RWPE1 (cell line): Measurements from ENCODE around the gene KRT74.

Source experiments
- CTCF ChIA-PET: fragments of 350-600 bp; sonication (Branson Sonifier 250); formaldehyde crosslinking; extraction: SDS; loops from one replicate; lab custom pipeline; 2021; lab: Yijun Ruan, JAX
- POLR2A ChIA-PET: fragments of 400-600 bp; formaldehyde crosslinking; extraction: SDS; loops from one replicate; lab custom pipeline; 2020; ENCODE audit warnings: antibody characterized with exemption; ENCODE audit not compliant: low non-redundant PET; lab: Yijun Ruan, JAX
- DNase-seq: peaks from one replicate; pipeline ENCODE4 v3.0.0; 2012; ENCODE audit warnings: low spot score
- H3K27ac ChIP-seq: fragments of 450-650 bp; 2 replicates; pipeline ENCODE4 v1.5.1; 2017
- TF ChIP-seq, protein P1 (sequence below): fragments of 450-650 bp; conservative IDR thresholded peaks from 2 replicates; pipeline ENCODE4 v1.5.1; 2017; ENCODE audit warnings: low read depth, mild to moderate bottlenecking

Gene KRT74

DNA sequence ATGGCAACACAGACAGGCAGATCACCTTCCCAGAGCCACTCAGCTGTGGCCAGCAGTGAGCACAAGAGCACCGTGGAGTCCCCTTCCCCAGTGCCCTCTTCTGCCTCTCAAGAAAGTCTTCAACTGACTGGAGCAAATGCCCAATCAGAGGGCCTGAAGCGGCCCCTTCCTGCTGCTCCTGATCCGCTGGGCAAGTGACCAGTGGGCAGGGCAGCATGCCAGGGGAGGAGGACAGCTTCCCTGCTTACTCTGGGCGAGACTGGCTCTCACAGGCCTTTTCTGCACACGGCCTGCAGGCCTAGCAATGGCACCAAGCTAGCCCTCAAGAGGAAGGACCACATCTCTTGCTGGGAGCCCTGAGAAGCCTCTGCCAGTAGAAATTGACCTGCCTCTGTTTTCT, 21.6 kb downstream of the KRT74 start:
- CTCF ChIA-PET = no interaction called here
- H3K27ac ChIP-seq = no peak overlapping the region
- POLR2A ChIA-PET = no interaction called here
- TF ChIP-seq, protein P1, sequence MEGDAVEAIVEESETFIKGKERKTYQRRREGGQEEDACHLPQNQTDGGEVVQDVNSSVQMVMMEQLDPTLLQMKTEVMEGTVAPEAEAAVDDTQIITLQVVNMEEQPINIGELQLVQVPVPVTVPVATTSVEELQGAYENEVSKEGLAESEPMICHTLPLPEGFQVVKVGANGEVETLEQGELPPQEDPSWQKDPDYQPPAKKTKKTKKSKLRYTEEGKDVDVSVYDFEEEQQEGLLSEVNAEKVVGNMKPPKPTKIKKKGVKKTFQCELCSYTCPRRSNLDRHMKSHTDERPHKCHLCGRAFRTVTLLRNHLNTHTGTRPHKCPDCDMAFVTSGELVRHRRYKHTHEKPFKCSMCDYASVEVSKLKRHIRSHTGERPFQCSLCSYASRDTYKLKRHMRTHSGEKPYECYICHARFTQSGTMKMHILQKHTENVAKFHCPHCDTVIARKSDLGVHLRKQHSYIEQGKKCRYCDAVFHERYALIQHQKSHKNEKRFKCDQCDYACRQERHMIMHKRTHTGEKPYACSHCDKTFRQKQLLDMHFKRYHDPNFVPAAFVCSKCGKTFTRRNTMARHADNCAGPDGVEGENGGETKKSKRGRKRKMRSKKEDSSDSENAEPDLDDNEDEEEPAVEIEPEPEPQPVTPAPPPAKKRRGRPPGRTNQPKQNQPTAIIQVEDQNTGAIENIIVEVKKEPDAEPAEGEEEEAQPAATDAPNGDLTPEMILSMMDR = no peak
- DNase-seq = no peak

DNA sequence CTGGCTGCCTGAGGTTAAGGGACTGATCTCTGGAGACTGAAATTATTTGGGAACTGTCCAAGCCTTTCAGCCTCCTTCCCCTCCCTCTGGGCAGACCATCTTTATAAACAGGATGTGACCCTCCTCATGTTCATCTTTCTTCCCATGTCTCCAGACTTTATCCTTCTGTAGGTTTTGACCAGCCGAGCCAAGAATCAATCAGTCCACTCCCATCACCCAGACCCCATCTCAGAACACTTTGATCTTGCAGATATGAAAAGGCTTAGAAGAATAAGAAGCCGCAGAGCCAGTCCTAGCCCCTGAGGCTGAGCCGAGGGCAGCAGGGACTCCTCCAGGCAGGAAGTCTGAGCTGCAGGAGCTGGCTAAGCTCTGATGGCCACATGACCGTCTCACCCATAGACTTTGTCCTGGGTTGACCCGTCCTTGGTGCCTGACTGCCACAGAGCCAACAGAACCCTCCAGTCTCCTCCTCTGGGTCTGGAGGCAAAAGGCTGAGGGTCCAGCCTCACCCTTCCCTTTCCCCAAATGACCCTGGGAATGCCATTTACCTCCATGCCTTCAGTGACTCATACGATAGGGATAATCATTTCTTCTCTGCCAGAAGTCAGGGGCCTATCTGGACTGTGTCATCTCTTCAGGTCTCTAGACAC, 22.3 kb downstream of the KRT74 start:
- CTCF ChIA-PET = no interaction called here
- DNase-seq = no peak
- POLR2A ChIA-PET = no interaction called here
- H3K27ac ChIP-seq = no peak overlapping the region
- TF ChIP-seq, protein P1 = no peak

DNA sequence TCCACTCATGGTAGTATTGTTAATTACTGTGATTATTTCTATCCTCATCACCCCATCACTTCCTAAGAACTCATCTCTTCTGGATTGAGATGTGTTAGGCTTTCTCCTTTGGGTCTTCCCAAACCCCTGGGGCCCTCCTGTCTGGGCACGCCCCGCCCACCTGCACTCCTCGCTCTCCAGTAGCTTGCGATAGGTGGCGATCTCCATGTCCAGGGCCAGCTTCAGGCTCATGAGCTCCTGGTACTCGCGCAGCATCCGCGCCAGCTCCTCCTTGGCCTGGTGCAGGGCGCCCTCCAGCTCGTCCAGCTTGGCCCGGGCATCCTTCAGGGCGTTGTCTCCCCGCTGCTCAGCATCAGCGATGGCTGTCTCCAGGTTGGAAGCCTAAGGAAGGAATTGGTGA, 27.5 kb downstream of the KRT74 start:
- ChIA-PET POLR2A (no interaction called here), CTCF (interaction anchor here (1.0 kb wide), 1 partner anchor 435 kb away, joined by 4 read pairs; no protein-coding TSS in a partner anchor)
- TF ChIP-seq, protein P1 = no peak
- no peak for DNase-seq
- no peak overlapping the region for H3K27ac ChIP-seq

DNA sequence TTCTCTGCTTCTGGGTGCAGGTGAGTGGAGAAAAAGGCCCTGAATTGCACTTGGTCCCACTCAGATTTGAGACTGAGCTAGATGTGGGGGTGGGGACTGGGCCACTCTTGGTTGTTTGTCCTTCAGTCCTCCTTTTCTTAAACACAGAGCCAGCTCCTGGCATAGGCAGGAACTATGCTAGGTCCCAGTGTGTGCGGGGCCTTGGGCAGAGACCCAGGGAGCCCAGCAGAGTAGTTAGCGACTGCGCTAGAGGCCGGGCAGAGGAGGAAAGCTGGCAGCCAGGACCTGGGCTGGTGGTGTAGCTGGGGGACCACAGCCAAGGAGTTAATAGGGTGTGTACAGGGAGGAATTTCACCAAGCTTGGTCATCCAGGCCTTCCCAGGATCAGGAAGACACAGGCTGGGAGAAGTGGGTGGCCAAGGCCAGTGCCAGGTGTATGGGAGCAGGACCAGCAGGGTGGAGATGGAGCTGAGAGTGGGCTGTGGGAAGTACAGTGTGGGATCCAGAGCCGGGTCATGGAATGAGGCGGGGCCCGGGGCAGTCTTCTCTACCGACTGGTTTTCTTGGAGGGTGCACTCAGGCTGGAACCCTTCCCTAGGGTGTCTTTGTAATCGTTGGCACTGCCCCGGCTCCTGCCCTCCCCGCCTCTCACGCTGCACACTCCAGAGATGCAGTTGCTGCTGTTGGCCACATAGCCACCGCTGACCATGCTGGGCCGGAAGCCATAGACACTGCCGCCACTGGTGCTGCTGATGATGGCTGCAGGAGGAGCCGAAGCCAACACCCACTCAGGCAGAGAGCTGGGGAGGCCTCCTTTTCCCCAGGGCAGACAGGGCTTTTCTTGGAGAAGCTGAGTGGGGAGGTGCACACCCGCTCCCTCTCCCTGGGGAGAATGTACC, 29.4 kb downstream of the KRT74 start:
- peak overlapping the region; percentile 46 for H3K27ac ChIP-seq
- TF ChIP-seq, protein P1 = no peak
- ChIA-PET CTCF (interaction anchor here (0.6 to 0.8 kb wide), 3 partner anchors 10 to 40 kb away, joined by 3 to 4 read pairs (median 4); no protein-coding TSS in a partner anchor), POLR2A (no interaction called here)
- no peak for DNase-seq

DNA sequence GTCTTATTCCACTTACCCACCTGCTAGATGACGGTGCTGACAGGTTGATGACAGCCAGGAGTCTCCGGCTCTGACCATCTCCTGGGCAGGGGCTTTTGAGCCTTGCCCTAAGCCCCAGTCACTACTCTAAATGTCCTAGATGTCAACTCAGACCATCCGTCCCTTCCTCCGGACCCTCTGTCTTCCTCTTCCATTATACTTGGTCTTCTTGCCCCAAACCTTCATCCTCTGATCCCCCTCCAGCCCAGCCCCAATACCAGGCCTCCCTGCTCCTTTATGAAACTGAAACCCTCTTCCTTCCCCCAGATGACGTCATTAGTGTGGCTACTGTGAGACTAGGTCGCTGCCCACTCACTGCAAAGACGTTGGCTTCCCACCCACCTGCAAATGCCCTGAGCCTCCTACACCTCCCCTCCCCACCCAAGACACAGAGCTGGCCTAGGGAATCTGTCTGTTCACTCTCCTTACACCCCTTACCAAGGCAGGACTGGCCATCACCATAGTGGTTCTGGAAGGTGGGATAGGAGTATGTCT, 30.8 kb downstream of the KRT74 start:
- CTCF ChIA-PET = interaction anchor here (1.0 kb wide), 1 partner anchor 336 kb away, joined by 4 read pairs; no protein-coding TSS in a partner anchor

More for the DNA sequence above, 30.8 kb downstream of the KRT74 start:
- H3K27ac ChIP-seq = peak overlapping the region; percentile 46; the same call in 1 of the 2 replicates
- no peak for DNase-seq
- TF ChIP-seq, protein P1 = no peak
- POLR2A ChIA-PET = no interaction called here
